ENCODE results near the gene LRRC8E.

DNA sequence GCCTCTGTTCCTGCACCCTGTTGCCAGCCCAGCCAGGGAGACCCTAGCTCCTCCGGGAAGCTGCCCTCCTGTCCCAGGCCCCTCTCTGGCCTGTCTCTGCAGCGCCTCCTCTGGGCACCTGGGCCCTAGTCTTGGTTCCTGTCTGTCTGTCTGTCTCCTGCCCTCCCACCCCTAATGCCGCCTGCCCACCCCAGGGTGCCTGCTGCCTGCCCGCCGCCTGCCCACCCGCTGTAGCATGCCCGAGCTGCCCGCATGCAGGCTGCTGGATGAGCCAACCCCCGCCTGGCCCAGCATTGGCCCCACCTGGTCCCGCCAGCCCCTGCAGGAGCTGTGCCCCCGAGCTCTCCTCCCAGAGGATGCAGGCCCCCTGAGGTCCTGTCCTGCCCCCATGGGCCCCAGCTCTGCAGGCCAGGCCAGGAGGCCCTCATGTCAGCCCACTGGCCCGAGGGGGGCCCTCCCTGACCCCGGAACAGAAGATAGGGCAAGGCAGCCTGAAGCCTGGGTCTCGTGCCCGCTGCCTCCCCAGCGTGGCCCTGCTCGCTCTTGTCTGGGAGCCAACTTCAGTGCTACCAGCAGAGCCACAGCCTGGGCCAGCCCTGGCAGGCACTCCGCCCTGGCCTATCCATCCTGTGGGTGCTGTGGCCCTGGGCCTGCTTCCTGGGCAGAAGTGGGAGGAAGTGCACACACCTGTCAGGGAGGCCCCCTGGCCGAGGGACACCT, 20.6 kb downstream of the LRRC8E start:
- TF ChIP-seq, protein P1, sequence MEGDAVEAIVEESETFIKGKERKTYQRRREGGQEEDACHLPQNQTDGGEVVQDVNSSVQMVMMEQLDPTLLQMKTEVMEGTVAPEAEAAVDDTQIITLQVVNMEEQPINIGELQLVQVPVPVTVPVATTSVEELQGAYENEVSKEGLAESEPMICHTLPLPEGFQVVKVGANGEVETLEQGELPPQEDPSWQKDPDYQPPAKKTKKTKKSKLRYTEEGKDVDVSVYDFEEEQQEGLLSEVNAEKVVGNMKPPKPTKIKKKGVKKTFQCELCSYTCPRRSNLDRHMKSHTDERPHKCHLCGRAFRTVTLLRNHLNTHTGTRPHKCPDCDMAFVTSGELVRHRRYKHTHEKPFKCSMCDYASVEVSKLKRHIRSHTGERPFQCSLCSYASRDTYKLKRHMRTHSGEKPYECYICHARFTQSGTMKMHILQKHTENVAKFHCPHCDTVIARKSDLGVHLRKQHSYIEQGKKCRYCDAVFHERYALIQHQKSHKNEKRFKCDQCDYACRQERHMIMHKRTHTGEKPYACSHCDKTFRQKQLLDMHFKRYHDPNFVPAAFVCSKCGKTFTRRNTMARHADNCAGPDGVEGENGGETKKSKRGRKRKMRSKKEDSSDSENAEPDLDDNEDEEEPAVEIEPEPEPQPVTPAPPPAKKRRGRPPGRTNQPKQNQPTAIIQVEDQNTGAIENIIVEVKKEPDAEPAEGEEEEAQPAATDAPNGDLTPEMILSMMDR (conservative IDR thresholded peaks at IDR 0.05) = no peak
- no peak for TF ChIP-seq EZH2 (IDR thresholded peaks at IDR 0.05; ENCODE audit: low read depth)
